ENCODE data around the gene IPCEF1.

IPCEF1 gene

DNA sequence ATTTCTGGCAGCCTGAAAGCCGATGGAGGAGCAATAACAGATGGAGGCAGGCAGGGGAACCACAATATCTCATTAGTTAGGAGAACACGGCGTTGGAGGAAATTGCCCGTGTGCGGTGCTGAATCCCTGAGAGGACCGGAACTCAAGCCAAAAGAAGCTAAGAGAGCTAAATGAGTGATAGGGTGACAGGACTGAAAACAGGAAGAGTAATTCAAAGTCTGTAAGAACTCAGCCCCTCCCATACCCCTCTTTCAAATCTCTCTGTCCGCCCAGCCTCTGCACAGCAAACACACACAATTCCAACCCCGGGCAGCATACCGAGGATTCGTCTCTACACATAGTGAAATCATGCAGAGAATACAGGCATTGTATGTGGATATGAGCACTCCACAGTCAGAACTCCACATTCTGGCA lies 2.6 kb upstream of the IPCEF1 start:
- H3K4me3 ChIP-seq (ENCODE audit: control insufficient read depth, low read depth, low read length) = no peak overlapping the region
- TF ChIP-seq, protein P1, sequence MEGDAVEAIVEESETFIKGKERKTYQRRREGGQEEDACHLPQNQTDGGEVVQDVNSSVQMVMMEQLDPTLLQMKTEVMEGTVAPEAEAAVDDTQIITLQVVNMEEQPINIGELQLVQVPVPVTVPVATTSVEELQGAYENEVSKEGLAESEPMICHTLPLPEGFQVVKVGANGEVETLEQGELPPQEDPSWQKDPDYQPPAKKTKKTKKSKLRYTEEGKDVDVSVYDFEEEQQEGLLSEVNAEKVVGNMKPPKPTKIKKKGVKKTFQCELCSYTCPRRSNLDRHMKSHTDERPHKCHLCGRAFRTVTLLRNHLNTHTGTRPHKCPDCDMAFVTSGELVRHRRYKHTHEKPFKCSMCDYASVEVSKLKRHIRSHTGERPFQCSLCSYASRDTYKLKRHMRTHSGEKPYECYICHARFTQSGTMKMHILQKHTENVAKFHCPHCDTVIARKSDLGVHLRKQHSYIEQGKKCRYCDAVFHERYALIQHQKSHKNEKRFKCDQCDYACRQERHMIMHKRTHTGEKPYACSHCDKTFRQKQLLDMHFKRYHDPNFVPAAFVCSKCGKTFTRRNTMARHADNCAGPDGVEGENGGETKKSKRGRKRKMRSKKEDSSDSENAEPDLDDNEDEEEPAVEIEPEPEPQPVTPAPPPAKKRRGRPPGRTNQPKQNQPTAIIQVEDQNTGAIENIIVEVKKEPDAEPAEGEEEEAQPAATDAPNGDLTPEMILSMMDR (conservative IDR thresholded peaks at IDR 0.05; ENCODE audit: control insufficient read depth, insufficient read depth, low read depth, low read length) = no peak
- DNase-seq (ENCODE audit: low read depth) = no peak

DNA sequence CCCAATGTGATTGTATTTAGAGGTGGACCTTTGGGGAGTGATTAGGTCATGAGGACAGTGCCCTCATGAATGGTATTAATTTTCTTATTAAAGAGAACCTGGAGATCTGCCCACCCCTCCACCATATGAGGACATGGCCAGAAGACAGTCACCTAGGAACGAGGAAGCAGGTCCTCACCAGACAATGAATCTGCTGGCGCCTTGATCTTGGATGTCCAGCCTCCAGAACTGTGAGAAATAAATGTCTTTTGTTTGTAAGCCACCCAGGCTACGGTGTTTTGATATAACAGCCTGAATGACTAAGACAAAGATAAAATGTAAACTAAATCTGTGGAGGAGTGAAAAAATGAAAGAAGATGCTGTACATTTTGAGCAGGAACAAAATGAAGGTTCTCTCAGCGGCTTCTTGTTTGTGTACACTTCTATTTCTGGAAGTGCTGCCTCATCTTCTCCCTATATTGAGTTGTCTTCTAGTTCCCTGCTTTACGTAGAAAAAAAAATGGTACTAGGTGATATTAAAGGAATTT lies 1.5 kb upstream of the IPCEF1 start:
- no peak overlapping the region for H3K4me3 ChIP-seq (ENCODE audit: control insufficient read depth, low read depth, low read length)
- TF ChIP-seq, protein P1 (conservative IDR thresholded peaks at IDR 0.05; ENCODE audit: control insufficient read depth, insufficient read depth, low read depth, low read length) = no peak
- DNase-seq (ENCODE audit: low read depth) = no peak

DNA sequence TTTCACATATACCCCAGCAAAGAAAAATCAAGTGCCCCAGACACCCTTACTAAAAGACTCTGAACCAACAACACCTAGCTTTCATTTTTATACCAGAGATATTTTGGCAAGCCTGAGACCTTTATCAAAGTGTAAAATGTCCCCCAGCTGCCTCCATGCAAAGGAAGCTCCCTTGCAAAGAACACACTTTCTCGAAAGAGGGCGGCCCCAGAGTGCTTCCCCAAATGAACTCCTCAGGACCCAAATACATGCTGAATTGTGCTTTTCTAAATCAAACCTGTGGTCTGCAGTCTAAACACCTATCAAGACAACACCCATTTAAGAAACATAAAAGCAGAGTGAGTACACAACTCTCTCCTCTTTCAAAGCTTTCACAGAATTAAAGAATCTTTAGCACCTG lies 490 bp downstream of the IPCEF1 start:
- H3K4me3 ChIP-seq (ENCODE audit: control insufficient read depth, low read depth, low read length) = no peak overlapping the region
- DNase-seq (ENCODE audit: low read depth) = no peak

DNA sequence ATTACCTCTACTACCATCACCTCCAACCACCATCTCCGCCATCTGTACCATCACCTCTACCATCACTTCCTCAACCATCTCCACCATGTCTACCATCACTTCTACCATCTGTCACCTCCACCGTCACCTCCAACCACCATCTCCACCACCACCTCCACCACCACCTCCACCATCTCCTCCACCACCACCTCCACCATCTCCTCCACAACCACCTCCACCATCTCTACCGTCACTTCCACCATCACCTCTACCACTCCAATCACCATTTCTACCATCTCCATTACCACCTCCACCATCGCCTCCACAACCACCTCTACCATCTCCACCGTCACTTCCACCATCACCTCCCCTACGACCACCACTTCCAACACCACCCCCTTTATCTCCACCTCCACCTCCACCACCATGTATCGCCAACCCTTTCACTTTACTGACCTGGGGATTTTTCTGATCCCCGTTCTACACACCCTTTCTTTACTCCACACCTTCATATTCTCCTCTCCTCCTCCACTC lies 2.3 kb downstream of the IPCEF1 start:
- no peak overlapping the region for H3K4me3 ChIP-seq (ENCODE audit: control insufficient read depth, low read depth, low read length)
- DNase-seq (ENCODE audit: low read depth) = no peak
- TF ChIP-seq, protein P1 (conservative IDR thresholded peaks at IDR 0.05; ENCODE audit: control insufficient read depth, insufficient read depth, low read depth, low read length) = no peak

More for the DNA sequence above, 490 bp downstream of the IPCEF1 start:
- TF ChIP-seq, protein P1 (conservative IDR thresholded peaks at IDR 0.05; ENCODE audit: control insufficient read depth, insufficient read depth, low read depth, low read length) = no peak

DNA sequence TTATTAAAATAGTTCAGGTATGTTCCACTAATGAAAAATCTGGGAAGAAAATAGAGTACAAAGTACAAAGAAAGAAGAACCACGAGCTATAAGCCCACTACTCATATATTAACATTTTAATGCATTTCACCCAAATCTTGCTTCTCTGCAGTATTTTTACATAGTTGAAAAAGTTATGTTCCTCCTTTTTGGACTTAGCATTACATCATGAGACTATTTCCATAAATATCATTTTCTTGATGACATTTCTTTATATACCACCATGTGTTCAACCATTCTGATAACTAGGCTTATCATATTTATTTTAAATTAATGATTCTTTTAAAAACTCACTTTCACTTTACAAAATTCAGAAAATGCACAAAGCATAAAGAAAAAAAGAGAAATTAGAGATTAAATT lies 3.0 kb downstream of the IPCEF1 start:
- no peak overlapping the region for H3K4me3 ChIP-seq (ENCODE audit: control insufficient read depth, low read depth, low read length)

DNA sequence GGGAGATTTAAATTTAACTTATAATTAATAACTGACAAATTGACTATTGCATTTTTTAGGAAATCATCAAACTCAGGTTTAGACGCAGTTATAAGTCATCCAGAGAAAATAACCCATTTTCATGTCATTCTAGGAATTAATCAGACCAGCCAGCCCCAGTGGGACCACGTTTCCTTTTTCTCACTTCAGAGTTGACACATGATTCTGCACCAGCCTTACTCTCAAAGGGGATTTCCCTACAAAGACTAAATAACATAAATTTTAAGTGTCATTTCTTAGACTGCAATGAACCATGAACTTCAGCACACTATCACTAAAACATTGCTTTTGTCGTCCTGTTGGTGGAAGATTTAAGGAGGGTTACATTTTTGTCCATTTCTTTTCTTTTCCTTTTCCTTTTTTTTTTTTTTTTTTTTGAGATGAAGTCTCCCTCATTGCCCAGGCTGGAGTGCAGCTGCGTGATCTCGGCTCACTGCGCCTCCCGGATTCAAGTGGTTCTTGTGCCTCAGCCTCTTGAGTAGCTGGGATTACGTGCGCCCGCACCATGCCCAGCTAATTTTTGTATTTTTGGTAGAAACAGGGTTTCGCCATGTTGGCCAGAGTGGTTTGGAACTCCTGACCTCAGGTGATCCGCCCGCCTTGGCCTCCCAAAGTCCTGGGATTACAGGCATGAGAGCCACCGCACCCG lies 3.6 kb downstream of the IPCEF1 start:
- TF ChIP-seq, protein P1 (conservative IDR thresholded peaks at IDR 0.05; ENCODE audit: control insufficient read depth, insufficient read depth, low read depth, low read length) = no peak
- no peak for DNase-seq (ENCODE audit: low read depth)
- no peak overlapping the region for H3K4me3 ChIP-seq (ENCODE audit: control insufficient read depth, low read depth, low read length)

More for the DNA sequence above, 3.0 kb downstream of the IPCEF1 start:
- no peak for DNase-seq (ENCODE audit: low read depth)
- TF ChIP-seq, protein P1 (conservative IDR thresholded peaks at IDR 0.05; ENCODE audit: control insufficient read depth, insufficient read depth, low read depth, low read length) = no peak

Data from fibroblast of mammary gland (primary cell).